Measurements from ENCODE around the gene ADAMTS2.
"Not testable (repeated sequence)": the region's sequence is repeated elsewhere in the genome, so short reads cannot be mapped to it uniquely, and the experiment has no call there.

ADAMTS2 gene

DNA sequence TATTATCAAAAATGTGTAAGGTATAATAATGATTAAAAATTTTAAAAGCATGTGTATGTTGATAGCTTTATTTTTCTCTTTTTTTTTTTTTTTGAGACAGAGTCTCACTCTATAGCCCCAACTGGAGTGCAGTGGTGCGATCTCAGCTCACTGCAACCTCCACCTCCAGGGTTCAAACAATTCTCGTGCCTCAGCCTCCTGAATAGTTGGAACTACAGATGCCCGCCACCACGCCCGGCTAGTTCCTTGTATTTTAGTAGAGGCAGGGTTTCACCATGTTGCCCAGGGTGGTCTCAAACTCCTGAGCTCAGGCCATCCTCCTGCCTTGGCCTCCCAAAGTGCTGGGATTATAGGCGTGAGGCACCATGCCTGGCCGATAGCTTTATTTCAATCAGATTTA lies 20.9 kb downstream of the ADAMTS2 start:
- not testable (repeated sequence) for DNase-seq

DNA sequence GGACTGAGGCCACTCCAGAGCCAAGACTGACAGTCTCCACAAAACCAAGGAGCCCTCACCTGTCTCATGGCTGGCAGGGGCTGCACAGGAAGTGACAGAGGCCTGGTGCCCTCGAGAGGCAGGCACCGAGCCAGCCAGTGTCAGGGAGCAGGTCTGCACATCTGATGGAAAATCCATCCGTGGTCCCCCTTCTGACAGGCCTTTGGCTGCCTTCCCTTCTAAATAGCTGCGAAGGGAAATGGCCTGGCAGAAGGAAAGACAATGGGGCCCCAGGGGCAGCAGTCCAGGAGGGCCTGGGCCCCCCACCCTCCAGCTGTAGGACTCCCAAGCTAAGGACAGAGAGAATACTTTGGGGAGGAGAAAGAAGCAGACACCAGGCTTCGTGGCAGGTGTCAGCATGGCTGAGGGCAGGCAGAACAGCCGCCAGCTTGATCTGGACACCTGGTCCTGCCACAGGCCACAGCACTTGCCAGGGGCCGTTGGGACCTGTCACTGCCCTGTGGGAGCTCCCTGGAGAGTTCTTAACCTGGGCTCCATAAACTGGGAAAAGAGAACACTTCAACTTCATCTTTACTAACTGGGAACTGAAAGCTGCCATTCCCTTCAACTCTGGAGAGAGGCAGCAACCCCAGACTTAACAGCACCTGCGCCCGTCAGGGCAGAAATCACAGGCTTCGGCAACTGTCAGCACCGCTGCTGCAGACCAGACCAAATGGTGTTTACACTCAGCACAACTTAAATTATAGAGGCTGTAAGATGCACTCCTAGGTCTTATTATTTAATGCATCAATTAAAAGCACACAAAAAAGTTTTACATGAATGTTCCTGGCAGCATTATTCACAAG lies 22.0 kb downstream of the ADAMTS2 start:
- no peak for DNase-seq

DNA sequence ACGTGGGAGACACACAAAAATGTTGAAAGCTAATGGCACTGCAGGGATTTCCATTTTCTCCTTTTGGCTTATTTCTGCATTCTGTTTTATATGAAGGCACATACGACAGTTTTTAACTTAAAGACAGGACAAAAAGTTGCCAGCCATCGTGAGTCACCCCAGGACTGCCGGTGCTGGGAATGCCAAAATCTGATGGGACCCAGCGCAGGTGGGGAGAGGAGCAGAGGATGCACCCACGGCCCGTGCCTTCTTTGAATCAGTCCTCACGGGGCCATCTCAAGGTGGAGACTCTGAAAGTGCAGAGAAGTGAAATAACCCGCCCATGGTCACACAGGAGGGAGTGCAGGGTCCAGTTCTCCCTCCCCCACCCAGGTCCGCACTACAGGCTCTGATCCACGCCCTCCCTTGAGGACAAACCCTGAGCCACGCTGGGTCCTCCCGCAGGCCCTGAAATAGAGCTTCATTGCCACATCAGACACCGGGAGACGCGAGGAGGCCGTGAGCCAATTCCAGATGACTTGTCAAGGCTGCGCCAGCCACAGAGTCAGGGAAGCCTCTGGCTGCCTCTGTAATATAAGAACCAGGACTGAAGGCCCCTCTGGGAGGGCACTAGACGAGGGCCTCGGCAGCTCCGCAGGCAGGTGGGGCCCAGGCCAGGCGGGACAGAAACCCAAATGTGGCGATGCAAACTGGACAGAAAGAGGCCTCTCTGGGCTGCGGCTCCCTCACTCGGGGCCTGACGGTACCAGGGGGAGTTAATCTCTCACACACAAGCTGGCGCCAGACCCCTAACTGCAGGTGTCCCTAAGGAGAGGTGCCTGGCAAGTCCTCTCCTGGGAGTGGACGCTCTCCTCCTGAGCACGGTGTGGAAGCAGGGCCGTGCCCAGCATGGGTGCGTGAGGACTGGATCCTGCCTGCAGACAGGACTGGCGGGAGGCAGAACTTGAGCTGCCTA lies 22.9 kb downstream of the ADAMTS2 start:
- no peak for DNase-seq

DNA sequence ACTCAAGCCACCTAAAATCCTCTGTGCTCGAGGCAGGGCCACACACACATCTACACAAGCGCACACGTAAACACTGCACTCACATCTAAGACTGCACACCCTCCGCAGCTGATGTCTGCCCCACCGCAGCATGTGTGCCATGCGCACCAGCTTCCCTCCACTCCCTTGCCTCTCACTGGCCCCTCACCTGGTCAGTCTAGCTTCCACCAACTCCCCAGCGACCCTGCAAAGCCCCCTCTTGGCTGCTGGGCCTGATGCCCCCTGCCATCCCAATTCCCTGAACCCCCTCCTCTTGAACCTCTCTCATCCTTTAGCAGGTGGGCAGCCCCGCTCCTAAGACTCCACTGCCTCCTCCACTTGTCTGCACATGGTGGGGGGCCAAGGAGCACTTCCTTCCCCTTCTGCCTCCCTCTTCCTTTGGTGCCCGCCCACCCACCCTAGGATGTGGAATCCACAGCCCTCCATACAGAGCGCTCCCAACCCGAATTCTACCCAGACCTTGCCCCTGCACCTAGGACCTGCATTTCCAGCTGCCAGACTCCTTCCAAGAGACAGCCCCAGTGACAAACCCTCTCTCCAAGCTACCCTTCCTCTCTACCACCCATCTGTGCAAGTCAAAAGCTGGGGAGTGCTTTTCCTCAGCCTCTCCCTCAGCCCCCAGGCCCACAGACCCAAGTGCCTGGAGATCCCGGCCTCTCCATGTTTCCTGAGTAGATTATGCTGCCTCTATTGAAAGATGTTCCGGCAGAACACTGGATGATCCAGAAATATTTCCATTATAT lies 23.9 kb downstream of the ADAMTS2 start:
- no peak for DNase-seq

DNA sequence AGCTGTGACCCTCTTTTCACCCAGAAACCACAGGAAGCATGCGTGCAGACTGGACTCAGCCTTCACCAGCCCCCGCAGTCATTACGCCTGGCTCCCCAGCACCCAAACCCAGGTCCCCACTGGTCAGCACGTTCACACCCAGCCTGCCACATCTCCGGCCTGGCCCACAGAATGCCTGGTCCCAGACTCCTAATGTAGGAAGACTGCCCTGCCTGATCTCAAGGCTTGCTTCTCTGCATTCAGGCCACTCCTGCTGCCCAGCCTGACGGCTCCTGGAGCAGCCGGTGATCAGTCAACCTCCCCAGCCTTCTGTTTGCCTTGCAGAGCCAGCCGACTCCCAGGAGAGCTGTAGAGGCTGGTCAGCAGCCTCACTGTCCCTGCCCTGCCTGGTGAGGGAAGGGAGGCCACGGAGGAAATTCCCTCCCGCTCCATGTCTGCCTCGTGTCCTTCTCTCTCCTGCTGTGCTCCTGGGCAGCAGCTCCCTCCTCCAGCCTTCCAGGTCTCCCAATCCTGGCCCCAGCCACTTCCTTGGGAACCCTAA lies 25.4 kb downstream of the ADAMTS2 start:
- DNase-seq, result no peak

DNA sequence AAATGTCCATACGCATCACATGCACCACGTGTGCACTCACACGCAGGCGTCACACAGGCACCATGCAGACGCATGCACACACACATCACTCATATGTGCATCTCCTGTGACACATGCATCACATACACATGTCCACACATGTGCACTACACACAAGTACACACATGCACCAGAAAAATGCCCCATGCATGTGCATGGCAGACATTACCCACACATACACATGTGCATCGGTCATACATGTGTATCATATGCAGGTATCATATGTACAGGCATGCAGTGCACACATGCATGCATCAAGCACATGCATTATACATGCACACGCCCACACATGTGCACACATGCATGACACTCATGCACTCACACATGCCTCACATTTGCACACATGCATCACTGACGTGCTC lies 26.1 kb downstream of the ADAMTS2 start:
- no peak for DNase-seq

DNA sequence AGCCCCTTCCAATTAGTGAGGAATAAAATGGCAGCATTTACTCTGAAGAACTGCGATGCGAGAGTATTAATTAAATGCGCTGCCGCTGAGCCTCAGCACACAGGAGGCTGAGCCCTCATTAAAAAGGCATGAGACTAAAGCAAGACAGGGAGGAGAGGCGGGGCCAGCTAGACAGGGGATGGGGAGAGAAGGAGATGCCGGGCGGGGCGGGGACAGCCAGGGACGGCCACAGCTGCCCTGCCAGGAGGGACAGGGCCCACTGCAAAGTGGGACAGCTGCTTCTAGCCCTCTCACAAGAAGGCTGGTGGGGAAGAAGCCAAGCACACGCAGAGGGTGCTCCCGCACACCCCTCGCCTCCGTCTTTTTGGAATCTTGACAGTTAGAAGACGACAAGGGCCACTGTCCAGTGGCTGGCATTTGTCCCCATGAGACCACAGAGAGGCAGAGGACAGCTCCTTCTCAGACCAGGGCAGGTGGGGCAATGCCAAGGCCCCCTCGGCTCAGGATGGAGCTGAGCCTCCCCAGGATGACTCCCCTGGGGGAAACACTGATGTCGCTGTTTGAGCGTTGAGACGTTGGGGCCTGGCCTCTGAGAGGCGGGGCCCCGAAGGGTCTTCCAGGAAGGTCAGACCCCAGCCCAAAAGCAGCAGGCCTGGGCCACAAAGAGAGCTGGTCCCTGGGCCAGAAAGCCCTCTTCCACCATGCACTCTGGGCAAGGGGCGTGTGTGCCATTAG lies 26.9 kb downstream of the ADAMTS2 start:
- no peak for DNase-seq

DNA sequence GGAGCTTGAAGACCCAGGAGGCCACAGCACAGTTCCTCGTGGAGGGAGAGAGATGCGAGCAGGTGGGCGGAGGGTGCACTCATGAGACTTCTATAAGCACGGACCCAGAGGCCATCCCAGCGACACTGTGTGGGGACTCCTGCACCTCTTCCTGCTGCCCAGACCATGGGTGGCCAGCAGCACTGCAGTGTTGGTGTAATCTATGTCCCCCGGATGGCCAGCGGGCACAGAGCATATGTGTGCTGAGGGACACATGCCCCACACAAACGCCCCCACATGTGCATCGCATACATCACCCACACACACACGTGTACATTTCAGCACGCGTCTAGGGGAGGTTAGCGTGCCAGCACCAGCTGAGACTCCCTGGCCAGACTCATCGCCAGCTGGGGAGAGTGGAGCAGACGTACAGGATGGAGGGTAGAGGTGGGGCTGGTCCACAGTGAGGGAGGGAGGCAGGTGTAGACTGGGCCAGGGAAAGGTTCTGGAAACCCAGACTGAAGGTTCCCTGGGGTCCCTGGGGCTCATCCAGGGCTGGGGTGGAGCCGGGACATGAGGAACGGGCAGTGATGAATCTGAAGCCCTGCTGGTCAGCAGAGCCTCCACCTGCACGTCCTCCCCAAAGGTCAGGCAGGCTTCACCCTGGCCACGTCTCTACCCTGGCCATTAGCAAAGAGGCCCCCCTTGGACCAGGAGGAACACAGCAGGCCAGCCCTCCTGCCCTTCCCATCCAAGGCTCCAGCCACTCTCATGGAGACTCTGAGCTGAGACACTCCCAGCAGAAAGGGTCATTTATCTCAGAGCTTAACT lies 27.6 kb downstream of the ADAMTS2 start:
- no peak for DNase-seq

DNA sequence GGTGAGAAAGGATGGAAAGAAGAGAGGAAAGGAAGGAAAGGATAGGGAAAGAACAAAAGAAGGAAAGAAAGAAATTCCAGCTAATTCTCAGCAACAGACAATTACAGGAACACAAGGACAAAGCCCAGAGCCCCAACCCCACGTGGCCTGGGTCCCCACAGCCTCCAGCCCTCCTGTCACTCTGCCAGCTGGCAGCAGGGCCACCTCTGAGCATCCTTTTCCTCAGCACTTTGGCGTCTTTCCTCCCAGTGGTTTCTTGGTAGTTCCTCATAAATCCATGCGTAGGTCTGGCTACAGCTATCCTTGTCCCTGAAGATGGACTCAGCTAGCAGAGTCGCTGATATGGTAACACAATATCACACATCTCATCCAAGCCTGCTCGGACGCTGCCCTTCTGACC lies 28.3 kb downstream of the ADAMTS2 start:
- no peak for DNase-seq

DNA sequence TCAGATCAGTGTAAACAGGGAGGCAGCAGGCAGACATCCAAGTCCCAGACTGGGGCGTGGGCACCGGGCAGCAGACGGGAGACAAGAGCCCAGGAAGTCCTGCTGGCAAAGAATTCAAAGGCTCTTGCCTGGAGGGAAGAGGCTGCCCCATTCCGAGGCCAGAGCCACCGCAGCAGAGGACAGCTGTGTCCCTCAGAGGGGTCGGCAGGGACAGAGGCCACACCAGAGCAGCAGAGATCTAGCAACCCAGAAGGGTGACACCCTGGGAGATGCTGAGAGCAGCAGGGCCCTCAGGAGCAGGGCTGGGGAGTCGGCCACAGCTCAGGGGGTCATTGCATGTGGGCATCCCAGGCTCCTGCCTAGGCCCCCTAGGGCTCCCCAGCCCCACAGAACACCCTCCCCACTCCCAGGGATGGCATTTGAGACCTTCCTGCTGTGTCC lies 29.1 kb downstream of the ADAMTS2 start:
- no peak for DNase-seq

DNA sequence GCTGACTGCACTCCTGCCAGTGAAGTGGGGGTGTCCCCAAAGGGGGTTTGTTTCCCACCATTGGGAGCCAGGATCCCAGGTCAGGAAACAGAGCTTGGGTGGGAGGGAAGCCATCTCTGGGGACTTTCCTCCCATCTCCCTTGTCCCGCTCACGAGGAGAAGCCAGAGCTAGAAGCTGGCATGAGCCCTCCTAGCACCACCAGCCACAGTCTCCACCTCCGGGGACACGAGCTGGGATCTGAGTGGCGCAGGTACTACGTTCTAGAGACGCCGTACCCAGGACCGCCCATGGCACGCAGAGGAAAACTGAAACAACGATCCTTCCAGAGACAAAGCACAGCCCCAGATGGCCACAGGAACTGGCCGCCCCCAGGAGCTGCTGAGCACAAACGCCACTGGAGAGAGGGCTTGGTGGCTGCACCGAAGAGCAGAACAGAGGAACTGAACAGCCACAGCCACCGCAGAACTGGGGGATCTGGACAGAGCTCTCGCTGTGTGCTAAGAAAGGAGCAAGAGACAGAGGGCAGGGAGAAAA lies 29.8 kb downstream of the ADAMTS2 start:
- DNase-seq, result no peak

DNA sequence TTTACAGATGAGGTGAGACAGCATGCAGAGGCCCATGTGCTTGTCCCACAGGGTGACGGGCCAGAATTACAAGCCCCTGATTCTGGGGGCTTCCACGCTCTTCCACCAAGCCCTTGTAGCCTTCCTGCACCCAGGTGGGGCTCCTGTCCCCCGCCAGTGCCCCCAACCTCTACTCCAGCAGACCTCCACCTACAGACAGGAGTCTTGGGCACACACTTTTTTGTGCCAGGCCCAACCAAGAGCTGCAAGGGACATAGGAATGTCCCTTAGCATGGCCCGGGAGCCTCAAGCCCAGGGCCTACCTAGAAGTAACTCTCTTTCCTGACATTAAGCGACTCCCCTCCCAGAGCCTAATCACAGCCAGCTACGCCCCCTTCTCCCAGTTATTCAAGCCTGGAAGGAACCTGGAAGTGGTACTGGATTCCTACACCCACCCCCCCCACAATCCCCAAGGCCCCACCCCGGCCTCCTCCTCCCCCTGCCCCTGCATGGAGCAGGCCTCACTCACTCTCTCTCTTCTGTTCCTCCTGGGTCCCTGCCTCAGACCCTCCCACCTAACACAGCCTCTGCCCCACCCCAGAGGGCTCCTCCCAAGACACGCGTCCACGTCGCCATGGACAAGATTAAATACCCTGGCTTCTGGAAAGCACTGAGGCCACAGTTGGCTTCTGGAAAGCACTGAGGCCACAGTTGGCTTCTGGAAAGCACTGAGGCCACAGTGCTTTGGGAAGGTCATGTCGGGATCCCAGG lies 30.5 kb downstream of the ADAMTS2 start:
- no peak for DNase-seq

DNA sequence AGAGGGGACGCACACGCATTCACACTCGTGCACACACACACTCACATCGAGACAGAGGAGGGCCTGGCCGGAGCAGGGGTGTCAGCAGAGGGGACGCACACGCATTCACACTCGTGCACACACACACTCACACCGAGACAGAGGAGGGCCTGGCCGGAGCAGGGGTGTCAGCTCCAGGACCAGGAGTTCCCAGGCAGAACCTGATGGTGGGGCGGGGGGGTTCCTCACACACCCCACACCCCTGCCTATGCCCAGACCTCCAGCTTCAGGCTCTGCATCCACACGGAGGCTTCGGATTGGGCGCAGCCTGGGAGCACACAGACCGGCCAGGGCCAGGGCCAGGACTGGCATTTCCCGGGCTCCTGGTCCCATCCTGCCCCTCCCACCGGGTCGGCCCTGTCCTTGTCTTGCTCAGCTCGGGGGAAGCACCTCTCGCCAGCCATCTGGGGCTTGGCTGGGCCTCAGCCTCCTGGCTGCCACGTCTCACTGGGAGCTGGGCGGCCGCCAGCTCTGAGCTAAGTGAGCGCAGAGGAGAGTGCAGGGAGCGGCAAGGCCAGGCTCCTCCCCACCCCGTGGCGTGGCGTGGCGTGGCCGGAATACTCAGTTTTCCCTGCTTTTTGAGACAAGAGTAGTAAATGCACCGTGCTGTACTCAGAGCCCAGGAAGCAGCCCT lies 31.3 kb downstream of the ADAMTS2 start:
- DNase-seq, result peak; percentile 75 to 91

DNA sequence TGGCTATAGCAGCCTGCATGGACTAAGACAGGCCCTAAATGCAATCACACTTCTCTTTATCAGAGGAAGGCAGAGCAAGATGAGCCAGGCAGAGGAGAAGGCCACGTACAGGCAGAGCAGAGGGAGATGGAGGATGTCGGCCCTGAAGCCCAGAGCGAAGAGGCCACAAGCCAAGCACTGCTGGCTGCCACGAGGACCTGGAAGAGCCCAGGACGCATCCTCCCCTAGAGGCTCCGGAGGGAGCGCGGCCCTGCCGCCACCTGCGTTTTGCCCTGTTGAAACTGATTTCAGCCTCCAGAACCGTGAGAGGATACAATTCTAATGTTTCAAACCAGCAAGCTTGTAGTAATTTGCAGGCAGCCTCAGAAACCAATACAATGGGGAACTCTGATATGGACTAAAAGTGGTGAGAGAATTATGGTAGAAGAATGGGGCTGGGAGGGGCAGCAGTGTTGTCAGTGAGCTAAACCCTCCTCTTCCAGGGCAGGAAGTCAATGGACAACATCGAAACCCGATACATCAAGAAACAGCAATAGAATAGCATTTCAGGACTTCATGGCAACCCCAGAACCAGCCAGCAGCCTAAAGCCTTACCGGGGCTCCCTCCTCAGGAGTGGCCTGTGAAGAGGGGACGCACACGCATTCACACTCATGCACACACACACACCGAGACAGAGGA lies 32.6 kb downstream of the ADAMTS2 start:
- DNase-seq, result no peak

DNA sequence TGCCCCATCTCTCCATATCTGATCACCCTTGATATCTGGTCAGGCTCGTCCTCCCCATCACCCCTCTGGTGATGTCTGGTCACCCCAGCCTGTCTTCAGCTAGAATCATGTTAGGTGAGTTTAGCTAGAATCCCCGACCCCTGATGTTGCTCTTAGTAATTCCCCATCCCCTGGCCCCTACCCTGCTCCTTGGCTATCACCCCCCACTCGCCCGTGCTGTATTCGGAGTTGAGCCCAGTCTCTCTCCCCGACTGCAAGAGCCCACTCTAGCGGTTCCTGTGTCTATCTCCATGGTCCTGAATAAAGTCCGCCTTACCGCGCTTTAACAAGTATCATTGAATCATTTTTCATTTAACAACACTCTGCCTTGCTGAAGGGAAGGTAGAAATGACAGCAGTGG lies 33.7 kb downstream of the ADAMTS2 start:
- no peak for DNase-seq

DNA sequence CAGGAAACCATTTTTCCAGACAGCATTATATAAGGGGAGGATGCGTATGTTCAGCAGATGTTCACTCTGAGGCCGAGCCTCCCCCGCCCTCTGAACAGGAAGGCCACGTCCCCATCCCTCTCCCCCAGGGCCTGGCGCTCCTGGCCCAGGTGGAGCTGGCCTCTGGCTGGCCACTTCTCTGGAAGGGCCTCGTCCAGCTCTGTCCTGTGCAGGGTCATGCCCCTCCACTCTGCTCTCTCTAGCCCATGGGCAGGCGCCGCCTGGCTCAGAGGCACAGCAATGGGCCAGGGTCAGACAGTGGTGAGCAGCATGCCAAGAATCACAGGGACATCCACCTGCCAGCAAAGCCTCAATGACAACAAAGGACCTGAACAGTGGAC lies 34.2 kb downstream of the ADAMTS2 start:
- no peak for DNase-seq

DNA sequence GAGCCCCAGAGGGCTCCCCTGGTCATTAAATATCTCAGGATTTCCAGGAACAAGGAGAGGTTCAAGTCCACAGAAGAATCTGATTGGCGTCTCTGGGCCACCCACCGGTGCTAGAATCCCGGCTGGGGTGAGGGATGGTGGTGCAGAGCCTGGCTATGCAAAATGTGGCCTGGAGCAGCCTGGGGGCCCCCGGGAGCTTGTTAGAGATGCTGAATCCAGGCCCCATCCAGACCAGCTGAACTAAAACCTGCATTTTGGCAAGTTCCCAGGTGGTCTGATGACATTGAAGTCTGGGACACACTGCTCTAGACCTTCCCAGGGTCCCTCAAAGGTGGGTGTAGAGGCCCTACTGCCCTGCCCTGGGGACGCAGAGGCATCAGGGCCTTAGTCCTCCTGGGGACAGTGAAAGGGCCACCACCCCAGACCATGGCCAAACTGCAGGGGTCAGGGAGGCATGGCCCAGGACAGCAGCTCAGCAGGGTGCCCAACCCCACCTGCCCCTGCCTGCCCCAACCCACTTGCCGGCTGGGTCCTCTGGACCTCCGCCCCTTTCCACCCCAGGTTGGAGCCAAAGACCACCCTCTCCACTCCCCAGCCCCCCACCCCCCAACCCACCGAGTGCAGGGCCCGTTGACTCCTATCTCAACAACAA lies 34.7 kb downstream of the ADAMTS2 start:
- DNase-seq, result no peak

DNA sequence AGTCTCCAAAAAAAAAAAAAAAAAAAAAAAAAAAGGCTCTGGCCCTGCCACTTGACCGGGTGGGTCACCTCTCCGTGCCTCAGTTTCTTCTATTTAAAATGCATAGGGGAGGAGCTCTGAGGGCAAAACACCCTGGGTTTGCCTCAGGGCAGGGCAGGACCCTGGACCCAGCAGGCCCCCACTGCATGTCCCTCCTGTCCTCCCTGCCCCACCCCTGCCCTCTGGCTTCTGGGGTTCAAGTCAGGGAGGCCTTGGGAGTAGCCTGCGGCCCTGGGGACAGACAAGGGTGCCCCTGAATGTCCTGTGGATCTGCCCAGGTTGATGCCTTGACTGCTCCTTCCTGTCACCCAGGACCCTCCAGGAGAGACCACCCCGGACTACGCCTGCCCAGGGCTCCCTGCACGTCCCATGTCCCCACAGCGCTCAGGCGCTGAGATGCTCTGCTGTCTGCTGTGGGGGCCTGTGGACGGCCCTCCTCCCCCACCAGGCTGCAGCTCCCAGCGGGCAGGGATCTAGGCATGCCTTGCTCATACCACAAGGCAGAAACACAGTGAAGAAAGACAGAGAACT lies 35.4 kb downstream of the ADAMTS2 start:
- DNase-seq, result no peak
